CD4-positive, alpha-beta memory T cell (primary cell): ENCODE measurements around the gene OPA1. TPM values are rescaled to one million over a fixed set of nuclear protein-coding genes. Genes with fewer than 3 reads are reported as not detected.

Source experiments
- CTCF ChIA-PET: fragments of 350-600 bp; sonication (Branson Sonifier 250); formaldehyde crosslinking; loops from one replicate; lab custom pipeline; 2021; ENCODE audit warnings: inconsistent platforms; ENCODE audit not compliant: partially characterized antibody; lab: Charles Lee
- POLR2A ChIA-PET: fragments of 350-600 bp; sonication (Branson Sonifier 250); formaldehyde crosslinking; loops from one replicate; lab custom pipeline; 2021; ENCODE audit not compliant: partially characterized antibody; lab: Charles Lee
- DNase-seq, 5 donors: peaks; one replicate each; pipeline versions ENCODE4 v3.0.0 to v3.0.0-alpha.2; 2020 to 2022; ENCODE audit warnings: mixed read lengths in 1 of 5
- H3K27ac ChIP-seq: one replicate; pipeline ENCODE4 v1.7.0; 2013; ENCODE audit warnings: low read depth, low read length
- H3K27me3 ChIP-seq: 2 replicates; pipeline ENCODE4 v1.7.0; 2013; ENCODE audit warnings: mild to moderate bottlenecking, low read length, moderate library complexity; ENCODE audit not compliant: insufficient read depth
- H3K36me3 ChIP-seq: 2 replicates; pipeline ENCODE4 v1.7.0; 2013; ENCODE audit warnings: mild to moderate bottlenecking, low read length, moderate library complexity; ENCODE audit not compliant: insufficient read depth
- H3K4me1 ChIP-seq: 2 replicates; pipeline ENCODE4 v1.7.0; 2013; ENCODE audit warnings: mild to moderate bottlenecking, low read length, moderate library complexity; ENCODE audit not compliant: insufficient read depth
- H3K4me3 ChIP-seq, 2 donors: one replicate each; pipeline ENCODE4 v1.7.0; 2013; ENCODE audit warnings: low read length in 2 of 2, mild to moderate bottlenecking in 1 of 2
- H3K9me3 ChIP-seq, 2 donors: one replicate each; pipeline ENCODE4 v1.7.0; 2013; ENCODE audit warnings: low read length in 2 of 2, control low read depth in 1 of 2; ENCODE audit not compliant: control insufficient read depth in 1 of 2
- H3K27ac Mint-ChIP-seq, 7 donors: one replicate each; pipeline ENCODE4 v1.8.0; 2020 to 2021; ENCODE audit warnings: mixed read lengths in 7 of 7, mild to moderate bottlenecking in 6 of 7, inconsistent platforms in 3 of 7, moderate library complexity in 3 of 7
- H3K27me3 Mint-ChIP-seq, 2 donors: one replicate each; pipeline ENCODE4 v1.8.0; 2020 to 2021; ENCODE audit warnings: mixed read lengths in 2 of 2
- H3K36me3 Mint-ChIP-seq, 2 donors: one replicate each; pipeline ENCODE4 v1.8.0; 2020 to 2021; ENCODE audit warnings: mixed read lengths in 2 of 2, inconsistent platforms in 1 of 2, mild to moderate bottlenecking in 1 of 2
- H3K4me1 Mint-ChIP-seq, 4 donors: one replicate each; pipeline ENCODE4 v1.8.0; 2020 to 2021; ENCODE audit warnings: mixed read lengths in 4 of 4, mild to moderate bottlenecking in 1 of 4
- H3K4me3 Mint-ChIP-seq, 8 donors: one replicate each; pipeline ENCODE4 v1.8.0; 2020 to 2021; ENCODE audit warnings: mixed read lengths in 8 of 8, mild to moderate bottlenecking in 7 of 8, moderate library complexity in 6 of 8, inconsistent platforms in 3 of 8
- H3K9me3 Mint-ChIP-seq, 8 donors: one replicate each; pipeline ENCODE4 v1.8.0; 2020 to 2021; ENCODE audit warnings: mixed read lengths in 8 of 8, mild to moderate bottlenecking in 5 of 8, inconsistent platforms in 3 of 8, moderate library complexity in 1 of 8
- intact Hi-C: fragments of 100-400 bp; cut with micrococcal nuclease; formaldehyde crosslinking; loops from one replicate; pipeline ENCODE4 v1.15.1; 2023
- polyA plus RNA-seq, 2 donors: library from polyadenylated mRNA; unstranded; fragments of 300-500 nt; fragmentation: Illumina TruSeq; gene quantifications; one replicate each; pipeline ENCODE4 v1.2.3, GENCODE V29; 2021
- total RNA-seq, 2 experiments: library from RNA; stranded (reverse); gene quantifications; one replicate each; pipeline ENCODE4 v1.2.3, GENCODE V29; 2021

Gene OPA1
- total and polyA plus RNA-seq, 4 experiments from 2014 or later = 19.8 to 59.8 (median 39.9) TPM

GRCh38 chr3:193746832-193747231 is 153.8 kb downstream of the OPA1 start:
- H3K27ac Mint-ChIP-seq = no peak overlapping the region
- intact Hi-C loops = no loop called here

More at GRCh38 chr3:193746832-193747231, 153.8 kb downstream of the OPA1 start:
- Histone ChIP-seq H3K27ac (no peak overlapping the region), H3K36me3 (no peaks in the 10 kb centered on the region), H3K27me3 (no peaks in the 10 kb centered on the region), H3K4me1 (no peaks in the 10 kb centered on the region), H3K9me3 (no peaks in the 10 kb centered on the region), H3K4me3 (no peak overlapping the region)
- Mint-ChIP-seq H3K9me3 (peaks cover 0 to 3% (median 0%) of the 10 kb centered on the region in 8 donors), H3K4me1 (peaks cover 0 to 6% (median 5%) of the 10 kb centered on the region in 4 donors), H3K36me3 (no peaks in the 10 kb centered on the region), H3K4me3 (no peak overlapping the region), H3K27me3 (peaks cover 5 to 8% of the 10 kb centered on the region in 2 donors)
- DNase-seq = no peak
- POLR2A ChIA-PET = no interaction called here
- CTCF ChIA-PET = no interaction called here

Other genes starting within 250 kb of the OPA1 start
- gene ATP13A5, start 214.5 kb upstream of the OPA1 start, total RNA-seq = not detected
- not detected for gene ATP13A5, start 214.5 kb upstream of the OPA1 start, polyA plus RNA-seq
- gene ATP13A4, start 38.3 kb upstream of the OPA1 start, total RNA-seq = 1 to 10 TPM; 2.3 to 3.0 TPM
- under 1 TPM in 1 of 2 donors, not detected in 1; 0.25 TPM for gene ATP13A4, start 38.3 kb upstream of the OPA1 start, polyA plus RNA-seq